ENCODE measurements around the gene LGALS8.

The LGALS8 gene

GRCh38 chr1:236550961-236551851 is 27.4 kb downstream of the LGALS8 start:
- Histone ChIP-seq H3K4me3 (ENCODE audit: low read depth, low read length) (no peak overlapping the region), H3K27me3 (replicated peaks) (no peaks in the 10 kb centered on the region), H3K36me3 (replicated peaks) (peaks cover 96% of the 10 kb centered on the region), H3K27ac (no peak overlapping the region)
- no peak for TF ChIP-seq CTCF (IDR thresholded peaks at IDR 0.05; ENCODE audit: low read depth, low read length, missing control alignments)
- no peak for DNase-seq
- in situ Hi-C loops (cut with HindIII; ENCODE audit: low pct_ligation_motif_present, low sequenced_read_pairs), result no loop called here

- no peak for TF ChIP-seq CTCF (IDR thresholded peaks at IDR 0.05; ENCODE audit: low read depth, low read length, missing control alignments)
- Histone ChIP-seq H3K36me3 (replicated peaks) (peaks cover 97% of the 10 kb centered on the region), H3K27me3 (replicated peaks) (no peaks in the 10 kb centered on the region), H3K27ac (no peak overlapping the region), H3K4me3 (ENCODE audit: low read depth, low read length) (no peak overlapping the region)
- no peak for DNase-seq
- in situ Hi-C loops (cut with HindIII; ENCODE audit: low pct_ligation_motif_present, low sequenced_read_pairs), result no loop called here
Measured at GRCh38 chr1:236552096-236552495, 28.3 kb downstream of the LGALS8 start.

GRCh38 chr1:236552901-236553300 is 29.1 kb downstream of the LGALS8 start:
- Histone ChIP-seq H3K27me3 (replicated peaks) (no peaks in the 10 kb centered on the region), H3K27ac (no peak overlapping the region), H3K36me3 (replicated peaks) (peaks cover 94% of the 10 kb centered on the region), H3K4me3 (ENCODE audit: low read depth, low read length) (no peak overlapping the region)
- DNase-seq, result no peak
- in situ Hi-C loops (cut with HindIII; ENCODE audit: low pct_ligation_motif_present, low sequenced_read_pairs), result no loop called here
- no peak for TF ChIP-seq CTCF (IDR thresholded peaks at IDR 0.05; ENCODE audit: low read depth, low read length, missing control alignments)

GRCh38 chr1:236553370-236553769 is 29.6 kb downstream of the LGALS8 start:
- Histone ChIP-seq H3K36me3 (replicated peaks) (peaks cover 91% of the 10 kb centered on the region), H3K27me3 (replicated peaks) (no peaks in the 10 kb centered on the region), H3K4me3 (ENCODE audit: low read depth, low read length) (no peak overlapping the region), H3K27ac (no peak overlapping the region)
- no peak for TF ChIP-seq CTCF (IDR thresholded peaks at IDR 0.05; ENCODE audit: low read depth, low read length, missing control alignments)
- in situ Hi-C loops (cut with HindIII; ENCODE audit: low pct_ligation_motif_present, low sequenced_read_pairs), result no loop called here
- DNase-seq, result no peak

GRCh38 chr1:236556606-236557005 is 32.8 kb downstream of the LGALS8 start:
- Histone ChIP-seq H3K4me3 (ENCODE audit: low read depth, low read length) (no peak overlapping the region), H3K27ac (no peak overlapping the region), H3K36me3 (replicated peaks) (peaks cover 77% of the 10 kb centered on the region), H3K27me3 (replicated peaks) (no peaks in the 10 kb centered on the region)
- DNase-seq, result no peak
- in situ Hi-C loops (cut with HindIII; ENCODE audit: low pct_ligation_motif_present, low sequenced_read_pairs), result no loop called here
- no peak for TF ChIP-seq CTCF (IDR thresholded peaks at IDR 0.05; ENCODE audit: low read depth, low read length, missing control alignments)
